Measurements from ENCODE around the gene DUSP15. TPM values are rescaled to one million over a fixed set of nuclear protein-coding genes. Genes with fewer than 3 reads are reported as not detected.
A peak's percentile ranks its signal among the peaks of the same experiment; 100 is the strongest.

DUSP15 gene
- total RNA-seq, 1 experiment from 2014 or later, result 9.1 TPM

- Mint-ChIP-seq H3K4me1 (ENCODE audit: low read depth, unreplicated experiment) (no peaks in the 10 kb centered on the region), H3K36me3 (ENCODE audit: insufficient read depth, unreplicated experiment) (no peaks in the 10 kb centered on the region), H3K9me3 (ENCODE audit: unreplicated experiment) (no peaks in the 10 kb centered on the region), H3K27me3 (ENCODE audit: insufficient read depth, unreplicated experiment) (peaks cover 22% of the 10 kb centered on the region), H3K4me3 (ENCODE audit: unreplicated experiment) (no peak overlapping the region), H3K27ac (ENCODE audit: unreplicated experiment) (no peak overlapping the region)
- H3K4me3 ChIP-seq (ENCODE audit: low read depth, low read length), result no peak overlapping the region
- peaks cover 7% of the 10 kb centered on the region for H3K4me1 ChIP-seq
- POLR2A ChIA-PET, result interaction anchor here (0.6 kb wide), 2 partner anchors 177 to 529 kb away, joined by 3 to 11 read pairs; no protein-coding TSS in a partner anchor
- CTCF ChIA-PET, result interaction anchor here (0.5 to 4.2 kb wide), 35 partner anchors 8 to 1809 kb away, joined by 3 to 110 read pairs (median 4); partner anchors contain the start of genes DUSP15, PDRG1, TTLL9 and XKR7
- BruUV-seq (replicated peaks), result no TSS peak
- intact Hi-C loops (cut with micrococcal nuclease; ENCODE audit: unreplicated experiment), result loop anchor here (5.0 kb wide), 1 partner anchor 164 kb away; no protein-coding TSS in a partner anchor
- no peaks in the 10 kb centered on the region for H3K9me3 ChIP-seq
- peak in 1 of 2 experiments; percentile 33 for DNase-seq
- no peak for TF ChIP-seq CTCF (IDR thresholded peaks at IDR 0.05; ENCODE audit: insufficient read depth in 1 of 2, low read depth in 1 of 2, low read length in 1 of 2, severe bottlenecking in 1 of 2, unreplicated experiment in 1 of 2)
- no peaks in the 10 kb centered on the region for H3K36me3 ChIP-seq (ENCODE audit: control insufficient read depth, insufficient read depth, low read length)
- peaks cover 9% of the 10 kb centered on the region for H3K27me3 ChIP-seq (replicated peaks; ENCODE audit: control insufficient read depth, insufficient read depth, low read length)
Measured at GRCh38 chr20:31853481-31853880, 16.8 kb downstream of the DUSP15 start.

- no peaks in the 10 kb centered on the region for H3K4me1 Mint-ChIP-seq (ENCODE audit: low read depth, unreplicated experiment)
- H3K27ac Mint-ChIP-seq (ENCODE audit: unreplicated experiment), result no peak overlapping the region
- no peak overlapping the region for H3K4me3 ChIP-seq (ENCODE audit: low read depth, low read length)
- intact Hi-C loops (cut with micrococcal nuclease; ENCODE audit: unreplicated experiment), result loop anchor here (5.0 kb wide), 1 partner anchor 166 kb away; no protein-coding TSS in a partner anchor
- ChIA-PET POLR2A (no interaction called here), CTCF (interaction anchor here (0.6 to 4.2 kb wide), 13 partner anchors 9 to 788 kb away, joined by 3 to 41 read pairs (median 5); partner anchors contain the start of gene PDRG1)
- peaks cover 18% of the 10 kb centered on the region for H3K27me3 Mint-ChIP-seq (ENCODE audit: insufficient read depth, unreplicated experiment)
- DNase-seq, result no peak
- peaks cover 7% of the 10 kb centered on the region; the same call in 1 of the 2 replicates for H3K4me1 ChIP-seq
- H3K27me3 ChIP-seq (replicated peaks; ENCODE audit: control insufficient read depth, insufficient read depth, low read length), result peaks cover 11% of the 10 kb centered on the region
- TF ChIP-seq CTCF (IDR thresholded peaks at IDR 0.05; ENCODE audit: insufficient read depth in 1 of 2, low read depth in 1 of 2, low read length in 1 of 2, severe bottlenecking in 1 of 2, unreplicated experiment in 1 of 2), result no peak
- H3K36me3 Mint-ChIP-seq (ENCODE audit: insufficient read depth, unreplicated experiment), result no peaks in the 10 kb centered on the region
- no peaks in the 10 kb centered on the region for H3K36me3 ChIP-seq (ENCODE audit: control insufficient read depth, insufficient read depth, low read length)
- H3K9me3 ChIP-seq, result no peaks in the 10 kb centered on the region
- no TSS peak for BruUV-seq (replicated peaks)
- H3K4me3 Mint-ChIP-seq (ENCODE audit: unreplicated experiment), result no peak overlapping the region
- no peaks in the 10 kb centered on the region for H3K9me3 Mint-ChIP-seq (ENCODE audit: unreplicated experiment)
Measured at GRCh38 chr20:31851240-31851955, 18.9 kb downstream of the DUSP15 start.

GRCh38 chr20:31849306-31849930 lies 20.9 kb downstream of the DUSP15 start:
- Mint-ChIP-seq H3K4me3 (ENCODE audit: unreplicated experiment) (no peak overlapping the region), H3K9me3 (ENCODE audit: unreplicated experiment) (no peaks in the 10 kb centered on the region), H3K4me1 (ENCODE audit: low read depth, unreplicated experiment) (no peaks in the 10 kb centered on the region), H3K27me3 (ENCODE audit: insufficient read depth, unreplicated experiment) (peaks cover 18% of the 10 kb centered on the region), H3K36me3 (ENCODE audit: insufficient read depth, unreplicated experiment) (no peaks in the 10 kb centered on the region), H3K27ac (ENCODE audit: unreplicated experiment) (no peak overlapping the region)
- H3K4me3 ChIP-seq (ENCODE audit: low read depth, low read length), result no peak overlapping the region
- peaks cover 7% of the 10 kb centered on the region; the same call in 1 of the 2 replicates for H3K4me1 ChIP-seq
- H3K9me3 ChIP-seq, result no peaks in the 10 kb centered on the region
- DNase-seq, result peak in 1 of 2 experiments; percentile 42
- intact Hi-C loops (cut with micrococcal nuclease; ENCODE audit: unreplicated experiment), result no loop called here
- ChIA-PET CTCF (interaction anchor here (0.6 to 4.2 kb wide), 7 partner anchors 11 to 260 kb away, joined by 3 to 41 read pairs (median 5); partner anchors contain the start of gene PDRG1), POLR2A (interaction anchor here (0.7 kb wide), 1 partner anchor 102 kb away, joined by 3 read pairs; no protein-coding TSS in a partner anchor)
- peaks cover 11% of the 10 kb centered on the region for H3K27me3 ChIP-seq (replicated peaks; ENCODE audit: control insufficient read depth, insufficient read depth, low read length)
- TF ChIP-seq CTCF (IDR thresholded peaks at IDR 0.05; ENCODE audit: insufficient read depth in 1 of 2, low read depth in 1 of 2, low read length in 1 of 2, severe bottlenecking in 1 of 2, unreplicated experiment in 1 of 2), result no peak
- no peaks in the 10 kb centered on the region for H3K36me3 ChIP-seq (ENCODE audit: control insufficient read depth, insufficient read depth, low read length)
- no TSS peak for BruUV-seq (replicated peaks)

All from Caco-2 (cell line).